Neural cell (in vitro differentiated cells): Measurements from ENCODE around the gene GPR157. TPM values are rescaled to one million over a fixed set of nuclear protein-coding genes. Genes with fewer than 3 reads are reported as not detected.

Experiments used
- H2AFZ ChIP-seq: fragments of 200-600, 300-800 bp; sonication (generic), shearing (Covaris generic); 2 replicates; pipeline ENCODE4 v1.6.0; 2014; ENCODE audit warnings: low read depth, mild to moderate bottlenecking, antibody characterized with exemption, low read length, moderate library complexity
- H3F3A ChIP-seq: fragments of 200-600 bp; shearing (Covaris generic); 2 replicates; pipeline ENCODE4 v1.6.1; 2016; ENCODE audit warnings: mild to moderate bottlenecking, moderate library complexity, mixed read lengths, antibody characterized with exemption, low read length; ENCODE audit not compliant: insufficient read depth, poor library complexity, severe bottlenecking
- H3K27ac ChIP-seq: fragments of 200-600, 300-800 bp; sonication (generic), shearing (Covaris generic); 2 replicates; pipeline ENCODE4 v1.5.1; 2014; ENCODE audit warnings: mild to moderate bottlenecking, low read length, moderate library complexity
- H3K27me3 ChIP-seq: fragments of 300-800, 200-600 bp; sonication (generic), shearing (Covaris generic); 2 replicates; pipeline ENCODE4 v1.6.0; 2014; ENCODE audit warnings: mild to moderate bottlenecking, low read depth, low read length, moderate library complexity; ENCODE audit not compliant: insufficient read depth
- H3K36me3 ChIP-seq: fragments of 300-800, 200-600 bp; sonication (generic), shearing (Covaris generic); 2 replicates; pipeline ENCODE4 v1.5.1; 2014; ENCODE audit warnings: mild to moderate bottlenecking, antibody characterized with exemption, low read length, moderate library complexity; ENCODE audit not compliant: insufficient read depth
- H3K4me2 ChIP-seq: fragments of 300-800, 200-600 bp; sonication (generic), shearing (Covaris generic); 2 replicates; pipeline ENCODE4 v1.6.0; 2014; ENCODE audit warnings: mild to moderate bottlenecking, low read length
- H3K4me3 ChIP-seq: fragments of 300-800, 200-600 bp; sonication (generic), shearing (Covaris generic); 2 replicates; pipeline ENCODE4 v1.5.1; 2014; ENCODE audit warnings: mild to moderate bottlenecking, low read length, moderate library complexity
- H3K79me2 ChIP-seq: fragments of 200-600 bp; shearing (Covaris generic); replicated peaks from 2 replicates; pipeline ENCODE4 v1.6.0; 2014; ENCODE audit warnings: mild to moderate bottlenecking, low read length, moderate library complexity; ENCODE audit not compliant: insufficient read depth
- H3K9ac ChIP-seq: fragments of 300-800, 200-600 bp; sonication (generic), shearing (Covaris generic); 2 replicates; pipeline ENCODE4 v1.6.1; 2016; ENCODE audit warnings: mild to moderate bottlenecking, low read length, mixed read lengths
- H3K9me2 ChIP-seq: fragments of 200-600 bp; shearing (Covaris generic); 2 replicates; pipeline ENCODE4 v1.6.1; 2016; ENCODE audit warnings: mild to moderate bottlenecking, low read length, mixed read lengths; ENCODE audit not compliant: insufficient read depth
- H3K9me3 ChIP-seq: fragments of 200-600, 300-800 bp; sonication (generic), shearing (Covaris generic); 2 replicates; pipeline ENCODE4 v1.6.1; 2016; ENCODE audit warnings: mild to moderate bottlenecking, mixed run types, low read length, moderate library complexity, mixed read lengths
- H4K20me1 ChIP-seq: fragments of 200-600 bp; shearing (Covaris generic); 2 replicates; pipeline ENCODE4 v1.6.1; 2016; ENCODE audit warnings: mild to moderate bottlenecking, mixed run types; ENCODE audit not compliant: insufficient read depth
- EP300 ChIP-seq: fragments of 450-650 bp; conservative IDR thresholded peaks from 2 replicates; pipeline ENCODE4 v1.6.1; 2014; ENCODE audit warnings: antibody characterized with exemption, mild to moderate bottlenecking, moderate library complexity; ENCODE audit not compliant: poor library complexity, severe bottlenecking
- EZH2 ChIP-seq: fragments of 200-600, 300-800 bp; shearing (Covaris generic), sonication (generic); IDR thresholded peaks from 2 replicates; pipeline ENCODE4 v1.6.1; 2014; ENCODE audit warnings: antibody characterized with exemption, low read length, borderline replicate concordance, mild to moderate bottlenecking; ENCODE audit not compliant: insufficient read depth, poor library complexity, severe bottlenecking
- MXI1 ChIP-seq: fragments of 450-650 bp; conservative IDR thresholded peaks from 2 replicates; pipeline ENCODE4 v1.6.1; 2014; ENCODE audit warnings: antibody characterized with exemption, mild to moderate bottlenecking; ENCODE audit not compliant: poor library complexity, severe bottlenecking
- POLR2AphosphoS5 ChIP-seq: IDR thresholded peaks from 2 replicates; pipeline ENCODE4 v1.6.1; 2012
- RAD21 ChIP-seq: fragments of 450-650 bp; conservative IDR thresholded peaks from 2 replicates; pipeline ENCODE4 v1.6.1; 2014; ENCODE audit warnings: antibody characterized with exemption, mild to moderate bottlenecking, moderate library complexity
- SMC3 ChIP-seq: fragments of 450-650 bp; conservative IDR thresholded peaks from 2 replicates; pipeline ENCODE4 v1.6.1; 2014; ENCODE audit warnings: antibody characterized with exemption, mild to moderate bottlenecking, moderate library complexity; ENCODE audit not compliant: poor library complexity
- TAF1 ChIP-seq: IDR thresholded peaks from 2 replicates; pipeline ENCODE4 v1.6.1; 2012; ENCODE audit warnings: low read depth
- polyA plus RNA-seq: library from polyadenylated mRNA; depleted of rRNA; stranded (reverse); fragments of >200 nt; gene quantifications from 2 replicates; pipeline ENCODE4 v1.2.3, GENCODE V29; 2014
- TF ChIP-seq, protein P1 (sequence below): IDR thresholded peaks from 2 replicates; pipeline ENCODE4 v1.6.1; 2012; ENCODE audit warnings: borderline replicate concordance
- TF ChIP-seq, protein P2 (sequence below): fragments of 450-650 bp; IDR thresholded peaks from 2 replicates; pipeline ENCODE4 v1.5.1; 2014; ENCODE audit warnings: antibody characterized with exemption, mild to moderate bottlenecking, moderate library complexity; ENCODE audit not compliant: poor library complexity, severe bottlenecking

GPR157 gene
- polyA plus RNA-seq, 1 donor from 2014 or later: not detected

DNA sequence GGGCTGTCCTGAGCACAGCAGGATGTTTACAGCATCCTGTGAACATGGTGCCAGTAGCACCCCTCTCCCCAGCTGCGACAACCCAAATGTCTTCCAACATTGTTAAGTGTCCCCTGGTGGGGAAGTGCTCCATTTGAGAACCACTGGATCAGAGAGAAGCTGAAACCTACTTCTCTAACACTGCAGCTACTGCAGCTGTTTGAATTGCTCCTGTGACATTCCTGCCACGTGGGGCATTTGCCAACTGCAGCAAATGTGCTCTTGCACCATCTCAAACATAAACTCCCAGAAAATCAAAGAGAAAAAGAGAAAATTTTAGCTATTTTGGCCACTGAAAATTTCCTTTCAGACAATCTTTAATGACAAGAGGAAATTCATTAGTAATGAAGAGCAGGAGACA lies 70.4 kb downstream of the GPR157 start:
- Histone ChIP-seq H3K4me2 (no peak overlapping the region), H3K36me3 (no peaks in the 10 kb centered on the region), H3K27me3 (no peaks in the 10 kb centered on the region), H3K9me2 (no peaks in the 10 kb centered on the region), H3K79me2 (no peaks in the 10 kb centered on the region), H3K9ac (no peak overlapping the region), H2AFZ (no peak overlapping the region), H4K20me1 (no peaks in the 10 kb centered on the region), H3F3A (no peaks in the 10 kb centered on the region), H3K27ac (no peak overlapping the region), H3K9me3 (no peaks in the 10 kb centered on the region), H3K4me3 (no peak overlapping the region)
- no peak for TF ChIP-seq EP300
- TF ChIP-seq POLR2AphosphoS5: no peak

DNA sequence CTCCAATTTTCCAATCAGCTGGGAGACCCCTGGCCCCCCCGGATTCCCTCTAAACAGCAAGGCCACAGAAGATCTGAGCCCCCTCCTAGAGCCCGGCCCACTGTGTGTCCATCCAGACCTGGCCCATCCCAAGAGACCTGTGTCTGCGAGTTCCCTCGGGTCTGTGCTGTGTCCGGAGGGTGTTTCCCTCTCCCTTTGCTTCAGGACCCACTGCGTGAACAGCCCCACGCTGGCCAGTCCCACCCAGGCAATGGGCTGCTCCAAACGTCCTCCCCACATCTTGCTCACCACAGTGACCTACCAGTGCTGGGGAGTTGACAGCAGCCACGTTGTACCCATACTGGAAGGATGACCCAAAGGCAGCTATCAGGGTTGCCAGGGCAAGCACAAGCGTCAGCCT lies 71.1 kb downstream of the GPR157 start:
- Histone ChIP-seq H3K27ac (no peak overlapping the region), H3K27me3 (no peaks in the 10 kb centered on the region), H3K9me2 (no peaks in the 10 kb centered on the region), H2AFZ (no peak overlapping the region), H3K9ac (no peak overlapping the region), H4K20me1 (no peaks in the 10 kb centered on the region), H3K9me3 (no peaks in the 10 kb centered on the region), H3K4me3 (no peak overlapping the region), H3K79me2 (no peaks in the 10 kb centered on the region), H3K36me3 (no peaks in the 10 kb centered on the region), H3K4me2 (no peak overlapping the region), H3F3A (no peaks in the 10 kb centered on the region)
- TF ChIP-seq EP300: no peak
- no peak for TF ChIP-seq POLR2AphosphoS5
- TF ChIP-seq RAD21: no peak
- no peak for TF ChIP-seq MXI1
- TF ChIP-seq, protein P1, sequence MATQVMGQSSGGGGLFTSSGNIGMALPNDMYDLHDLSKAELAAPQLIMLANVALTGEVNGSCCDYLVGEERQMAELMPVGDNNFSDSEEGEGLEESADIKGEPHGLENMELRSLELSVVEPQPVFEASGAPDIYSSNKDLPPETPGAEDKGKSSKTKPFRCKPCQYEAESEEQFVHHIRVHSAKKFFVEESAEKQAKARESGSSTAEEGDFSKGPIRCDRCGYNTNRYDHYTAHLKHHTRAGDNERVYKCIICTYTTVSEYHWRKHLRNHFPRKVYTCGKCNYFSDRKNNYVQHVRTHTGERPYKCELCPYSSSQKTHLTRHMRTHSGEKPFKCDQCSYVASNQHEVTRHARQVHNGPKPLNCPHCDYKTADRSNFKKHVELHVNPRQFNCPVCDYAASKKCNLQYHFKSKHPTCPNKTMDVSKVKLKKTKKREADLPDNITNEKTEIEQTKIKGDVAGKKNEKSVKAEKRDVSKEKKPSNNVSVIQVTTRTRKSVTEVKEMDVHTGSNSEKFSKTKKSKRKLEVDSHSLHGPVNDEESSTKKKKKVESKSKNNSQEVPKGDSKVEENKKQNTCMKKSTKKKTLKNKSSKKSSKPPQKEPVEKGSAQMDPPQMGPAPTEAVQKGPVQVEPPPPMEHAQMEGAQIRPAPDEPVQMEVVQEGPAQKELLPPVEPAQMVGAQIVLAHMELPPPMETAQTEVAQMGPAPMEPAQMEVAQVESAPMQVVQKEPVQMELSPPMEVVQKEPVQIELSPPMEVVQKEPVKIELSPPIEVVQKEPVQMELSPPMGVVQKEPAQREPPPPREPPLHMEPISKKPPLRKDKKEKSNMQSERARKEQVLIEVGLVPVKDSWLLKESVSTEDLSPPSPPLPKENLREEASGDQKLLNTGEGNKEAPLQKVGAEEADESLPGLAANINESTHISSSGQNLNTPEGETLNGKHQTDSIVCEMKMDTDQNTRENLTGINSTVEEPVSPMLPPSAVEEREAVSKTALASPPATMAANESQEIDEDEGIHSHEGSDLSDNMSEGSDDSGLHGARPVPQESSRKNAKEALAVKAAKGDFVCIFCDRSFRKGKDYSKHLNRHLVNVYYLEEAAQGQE: no peak
- TF ChIP-seq, protein P2, sequence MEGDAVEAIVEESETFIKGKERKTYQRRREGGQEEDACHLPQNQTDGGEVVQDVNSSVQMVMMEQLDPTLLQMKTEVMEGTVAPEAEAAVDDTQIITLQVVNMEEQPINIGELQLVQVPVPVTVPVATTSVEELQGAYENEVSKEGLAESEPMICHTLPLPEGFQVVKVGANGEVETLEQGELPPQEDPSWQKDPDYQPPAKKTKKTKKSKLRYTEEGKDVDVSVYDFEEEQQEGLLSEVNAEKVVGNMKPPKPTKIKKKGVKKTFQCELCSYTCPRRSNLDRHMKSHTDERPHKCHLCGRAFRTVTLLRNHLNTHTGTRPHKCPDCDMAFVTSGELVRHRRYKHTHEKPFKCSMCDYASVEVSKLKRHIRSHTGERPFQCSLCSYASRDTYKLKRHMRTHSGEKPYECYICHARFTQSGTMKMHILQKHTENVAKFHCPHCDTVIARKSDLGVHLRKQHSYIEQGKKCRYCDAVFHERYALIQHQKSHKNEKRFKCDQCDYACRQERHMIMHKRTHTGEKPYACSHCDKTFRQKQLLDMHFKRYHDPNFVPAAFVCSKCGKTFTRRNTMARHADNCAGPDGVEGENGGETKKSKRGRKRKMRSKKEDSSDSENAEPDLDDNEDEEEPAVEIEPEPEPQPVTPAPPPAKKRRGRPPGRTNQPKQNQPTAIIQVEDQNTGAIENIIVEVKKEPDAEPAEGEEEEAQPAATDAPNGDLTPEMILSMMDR: no peak
- no peak for TF ChIP-seq EZH2
- no peak for TF ChIP-seq SMC3
- TF ChIP-seq TAF1: no peak
